GM23248 (cell line): Measurements from ENCODE around the gene PRKCA.

Source experiments
- EZH2 ChIP-seq: fragments of 200-600 bp; sonication (generic); IDR thresholded peaks from 2 replicates; pipeline ENCODE4 v1.6.1; 2018; ENCODE audit warnings: antibody characterized with exemption, mild to moderate bottlenecking; ENCODE audit not compliant: insufficient read depth, poor library complexity, severe bottlenecking
- EZH2phosphoT487 ChIP-seq: fragments of 200-600 bp; sonication (generic); IDR thresholded peaks from 2 replicates; pipeline ENCODE4 v1.6.1; 2018; ENCODE audit warnings: antibody characterized with exemption, moderate library complexity, mild to moderate bottlenecking, low read depth; ENCODE audit not compliant: insufficient read depth

DNA sequence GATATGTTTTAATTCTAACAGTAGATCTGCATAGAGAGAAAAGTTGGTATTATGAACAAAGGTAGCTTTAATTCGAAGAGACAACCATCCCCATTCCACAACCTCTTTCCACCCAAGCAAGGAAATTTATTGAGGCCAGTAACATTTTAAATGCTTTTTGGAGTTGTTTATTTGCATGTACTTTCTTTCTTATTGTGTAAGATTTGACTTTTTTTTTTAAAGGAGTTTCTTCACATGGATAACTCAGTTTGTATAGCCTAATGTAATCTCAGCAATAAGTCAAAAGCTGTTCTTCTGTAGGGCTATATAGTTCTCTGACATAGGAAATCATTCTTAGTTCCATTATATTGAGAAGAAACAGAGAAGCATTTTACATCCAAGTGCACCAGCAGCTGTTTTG is 163.3 kb downstream of the PRKCA start:
- no peak for TF ChIP-seq EZH2
- TF ChIP-seq EZH2phosphoT487 = no peak
